Pancreas (tissue), 10 donors: ENCODE measurements around the gene NRIP3. TPM values are rescaled to one million over a fixed set of nuclear protein-coding genes. Genes with fewer than 3 reads are reported as not detected.

Experiments
- ATAC-seq, 4 donors: fragments of 200-7000 bp; cut with Tn5 transposase; one replicate each; pipeline versions ENCODE4 v1.8.0 to v1.9.1; 2020; ENCODE audit warnings: mild to moderate bottlenecking in 4 of 4, moderate library complexity in 4 of 4
- DNase-seq, 6 donors: peaks; one replicate each; pipeline ENCODE4 v3.0.0-alpha.2; 2020
- FAIRE-seq: peaks from 2 replicates; lab custom pipeline; 2012; peaks lifted over from hg19 to GRCh38; lab: Jason Lieb, UNC
- H3K27ac ChIP-seq, 4 donors: fragments of 200-600 bp; sonication (generic); 1 replicate in 3 of 4; 2 replicates in 1 of 4; pipeline versions ENCODE4 v1.5.0 to v1.8.0; 2020
- H3K27me3 ChIP-seq, 4 donors: fragments of 200-600 bp; one replicate each; pipeline ENCODE4 v1.8.0; 2021
- H3K36me3 ChIP-seq, 3 donors: fragments of 200-600 bp; sonication (generic) in 1 of 3; one replicate each; pipeline versions ENCODE4 v1.5.0 to v1.8.0; 2020 to 2021
- H3K4me1 ChIP-seq, 3 donors: fragments of 200-600 bp; one replicate each; pipeline ENCODE4 v1.8.0; 2021
- H3K4me3 ChIP-seq, 4 donors: fragments of 200-600 bp; sonication (generic) in 2 of 4; one replicate each; pipeline versions ENCODE4 v1.5.0 to v1.8.0; 2020 to 2021
- H3K9me3 ChIP-seq, 4 donors: fragments of 200-600 bp; one replicate each; pipeline ENCODE4 v1.8.0; 2021
- WGBS, 2 donors: extraction: QIAGEN DNeasy Blood & Tissue Kit; methylation state at CpG; one replicate each; pipeline ENCODE4 v1.1.7; 2013; 5-methylcytosine and 5-hydroxymethylcytosine counted together
- intact Hi-C, 3 donors: fragments of 100-400 bp; cut with DNase I; formaldehyde crosslinking; loops; one replicate each; pipeline versions ENCODE4 v1.11.1 to v1.14.2; 2022
- polyA plus RNA-seq, 2 donors: library from polyadenylated mRNA; stranded (reverse); fragments of 200-250 nt; gene quantifications; one replicate each; pipeline ENCODE4 v1.2.3, GENCODE V29; 2013
- total RNA-seq, 6 donors: library from RNA; stranded (reverse); fragmentation: NEBNext Ultra II Directional in 4 of 6; extraction: Animal tissue kit (Norgen Biotek cat#: 25700) in 4 of 6; gene quantifications; one replicate each; pipeline versions ENCODE4 v1.2.1 to v1.2.4, GENCODE V29; 2021 to 2023
- TF ChIP-seq, protein P1 (sequence below), 4 donors: fragments of 200-600 bp; sonication (generic) in 3 of 4; IDR thresholded peaks; one replicate each; pipeline versions ENCODE4 v1.5.0 to v1.8.0; 2021; ENCODE audit warnings: antibody characterized with exemption in 4 of 4
- donor health status: healthy with polysubstance abuse.
- donor health status: DM: no; HTN: no; CAD: no; lungs with moderate emphysema.
- donor health status: DM: no; HTN: no; CAD: no.
- donor health status: control.
- donor health status: control.
- donor health status: Bipolar disorder and iron deficiency.
- donor health status: DM: yes; HTN: yes; CAD: no.
- donor health status: DM: no; HTN: no; CAD: no.
- donor health status: DM: no; HTN: no; CAD: no.
- donor health status: DM: yes; HTN: yes; CAD: no.

Gene NRIP3
- total and polyA plus RNA-seq, 8 donors = 0.04 to 0.44 (median 0.27) TPM

DNA sequence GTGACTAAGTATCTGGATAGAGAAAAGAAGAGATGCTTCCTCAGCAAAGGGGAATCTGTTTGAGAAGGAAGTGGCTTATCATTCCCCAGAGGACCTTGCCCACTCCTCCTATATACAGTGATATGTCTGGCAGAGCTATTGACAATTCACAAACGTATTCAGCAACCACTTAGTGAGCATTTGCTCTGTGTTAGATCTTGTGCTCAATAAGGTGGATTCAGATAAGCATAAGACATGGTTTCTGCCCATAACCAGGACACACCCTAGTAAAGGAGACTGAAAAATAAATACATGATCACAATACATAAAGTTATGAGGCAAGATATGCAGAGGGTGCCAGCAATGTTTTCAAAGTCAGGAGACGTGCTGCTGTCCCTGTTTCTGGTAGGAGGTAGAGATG, 41.0 kb downstream of the NRIP3 start:
- no peak for DNase-seq
- Histone ChIP-seq H3K9me3 (no peaks in the 10 kb centered on the region), H3K4me1 (peaks cover 0 to 11% (median 10%) of the 10 kb centered on the region in 3 donors), H3K4me3 (peak overlapping the region in 3 of 4 donors; percentile 67 to 89 (median 79)), H3K27me3 (no peaks in the 10 kb centered on the region), H3K27ac (no peak overlapping the region), H3K36me3 (no peaks in the 10 kb centered on the region)
- no peak for ATAC-seq
- TF ChIP-seq, protein P1, sequence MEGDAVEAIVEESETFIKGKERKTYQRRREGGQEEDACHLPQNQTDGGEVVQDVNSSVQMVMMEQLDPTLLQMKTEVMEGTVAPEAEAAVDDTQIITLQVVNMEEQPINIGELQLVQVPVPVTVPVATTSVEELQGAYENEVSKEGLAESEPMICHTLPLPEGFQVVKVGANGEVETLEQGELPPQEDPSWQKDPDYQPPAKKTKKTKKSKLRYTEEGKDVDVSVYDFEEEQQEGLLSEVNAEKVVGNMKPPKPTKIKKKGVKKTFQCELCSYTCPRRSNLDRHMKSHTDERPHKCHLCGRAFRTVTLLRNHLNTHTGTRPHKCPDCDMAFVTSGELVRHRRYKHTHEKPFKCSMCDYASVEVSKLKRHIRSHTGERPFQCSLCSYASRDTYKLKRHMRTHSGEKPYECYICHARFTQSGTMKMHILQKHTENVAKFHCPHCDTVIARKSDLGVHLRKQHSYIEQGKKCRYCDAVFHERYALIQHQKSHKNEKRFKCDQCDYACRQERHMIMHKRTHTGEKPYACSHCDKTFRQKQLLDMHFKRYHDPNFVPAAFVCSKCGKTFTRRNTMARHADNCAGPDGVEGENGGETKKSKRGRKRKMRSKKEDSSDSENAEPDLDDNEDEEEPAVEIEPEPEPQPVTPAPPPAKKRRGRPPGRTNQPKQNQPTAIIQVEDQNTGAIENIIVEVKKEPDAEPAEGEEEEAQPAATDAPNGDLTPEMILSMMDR (IDR thresholded peaks at IDR 0.05) = no peak
- FAIRE-seq = no peak
- WGBS, 2 donors = 11 to 16% methylated on average over 2 of the region's 2 CpGs
- intact Hi-C loops = no loop called here

DNA sequence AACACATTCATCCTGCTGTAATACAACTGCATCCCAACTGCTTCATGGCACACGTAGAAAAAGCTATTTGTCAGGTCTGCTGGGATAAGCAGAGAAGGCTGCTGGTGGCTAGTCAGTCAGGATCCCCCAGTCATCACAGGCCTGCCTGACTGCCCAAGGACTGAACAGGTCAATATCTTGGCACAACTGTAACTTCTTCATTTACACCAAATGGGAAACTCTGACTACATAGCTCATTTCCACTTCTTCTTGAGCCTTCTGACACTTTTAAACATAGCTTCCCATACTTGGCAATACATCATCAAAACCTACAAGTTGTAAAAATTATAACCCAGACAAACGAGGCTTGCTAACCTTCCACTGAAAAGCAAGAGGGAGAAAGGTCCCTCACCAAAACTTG, 42.4 kb downstream of the NRIP3 start:
- FAIRE-seq (no peak), DNase-seq (no peak), ATAC-seq (no peak)
- intact Hi-C loops = no loop called here
- H3K4me1 ChIP-seq = peaks cover 3 to 11% (median 10%) of the 10 kb centered on the region in 3 donors
- TF ChIP-seq, protein P1 (IDR thresholded peaks at IDR 0.05) = no peak
- H3K4me3 ChIP-seq = no peak overlapping the region
- no peaks in the 10 kb centered on the region for H3K27me3 ChIP-seq
- no peaks in the 10 kb centered on the region for H3K9me3 ChIP-seq
- 36 to 61% methylated on average over 2 of the region's 2 CpGs for whole genome bisulfite sequencing, 2 donors
- no peaks in the 10 kb centered on the region for H3K36me3 ChIP-seq
- H3K27ac ChIP-seq = no peak overlapping the region

- peak; percentile 23 for FAIRE-seq
- H3K4me3 ChIP-seq = no peak overlapping the region
- peaks cover 0 to 7% (median 0%) of the 10 kb centered on the region in 3 donors for H3K36me3 ChIP-seq
- peaks cover 3 to 11% (median 10%) of the 10 kb centered on the region in 3 donors for H3K4me1 ChIP-seq
- no peaks in the 10 kb centered on the region for H3K27me3 ChIP-seq
- H3K9me3 ChIP-seq = no peaks in the 10 kb centered on the region
- DNase-seq = peak in 3 of 6 donors; percentile 25 to 33 (median 30)
- H3K27ac ChIP-seq = no peak overlapping the region
- WGBS, 2 donors = 12 to 59% methylated on average over 2 of the region's 2 CpGs
- TF ChIP-seq, protein P1 (IDR thresholded peaks at IDR 0.05) = peak in 3 of 4 donors; percentile 9 to 43 (median 37)
- peak in 3 of 4 donors; percentile 38 to 44 (median 41) for ATAC-seq
- intact Hi-C loops = no loop called here
These were observed 44.1 kb downstream of the NRIP3 start for GRCh38 chr11:8959546-8960166.

- ATAC-seq (no peak), FAIRE-seq (no peak), DNase-seq (no peak)
- Histone ChIP-seq H3K4me1 (peaks cover 0 to 3% (median 0%) of the 10 kb centered on the region in 3 donors), H3K4me3 (no peak overlapping the region), H3K36me3 (peaks cover 0 to 18% (median 3%) of the 10 kb centered on the region in 3 donors), H3K27me3 (no peaks in the 10 kb centered on the region), H3K27ac (no peak overlapping the region), H3K9me3 (no peaks in the 10 kb centered on the region)
- 84 to 85% methylated on average over 4 of the region's 4 CpGs for WGBS, 2 donors
- TF ChIP-seq, protein P1 (IDR thresholded peaks at IDR 0.05) = no peak
- intact Hi-C loops = no loop called here
These were observed 46.9 kb downstream of the NRIP3 start for GRCh38 chr11:8956860-8957259.

GRCh38 chr11:8948886-8949285, 54.9 kb downstream of the NRIP3 start:
- DNase-seq (no peak), ATAC-seq (no peak), FAIRE-seq (no peak)
- 71 to 76% methylated on average over 3 of the region's 3 CpGs for WGBS, 2 donors
- TF ChIP-seq, protein P1 (IDR thresholded peaks at IDR 0.05) = no peak
- no peaks in the 10 kb centered on the region for H3K4me1 ChIP-seq
- H3K27me3 ChIP-seq = no peaks in the 10 kb centered on the region
- H3K9me3 ChIP-seq = no peaks in the 10 kb centered on the region
- peaks cover 0 to 27% (median 10%) of the 10 kb centered on the region in 3 donors for H3K36me3 ChIP-seq
- no peak overlapping the region for H3K4me3 ChIP-seq
- H3K27ac ChIP-seq = no peak overlapping the region
- intact Hi-C loops = no loop called here
